GM12892 (cell line): ENCODE measurements around the gene KAZALD1.

Source experiments
- POLR2A ChIP-seq: IDR thresholded peaks from 2 replicates; pipeline ENCODE4 v1.6.1; 2011; ENCODE audit warnings: low read depth, low read length, control low read depth
- POLR2AphosphoS5 ChIP-seq: IDR thresholded peaks from 2 replicates; pipeline ENCODE4 v1.6.1; 2011; ENCODE audit warnings: low read depth, low read length, control low read depth
- TAF1 ChIP-seq: IDR thresholded peaks from 2 replicates; pipeline ENCODE4 v1.6.1; 2011; ENCODE audit warnings: low read depth, mild to moderate bottlenecking, control low read depth, low read length, borderline replicate concordance

GRCh38 chr10:101012525-101013364 lies 49.0 kb upstream of the KAZALD1 start:
- TF ChIP-seq POLR2A (no peak), POLR2AphosphoS5 (no peak), TAF1 (no peak)
